ENCODE data around the gene CAMTA1.

DNA sequence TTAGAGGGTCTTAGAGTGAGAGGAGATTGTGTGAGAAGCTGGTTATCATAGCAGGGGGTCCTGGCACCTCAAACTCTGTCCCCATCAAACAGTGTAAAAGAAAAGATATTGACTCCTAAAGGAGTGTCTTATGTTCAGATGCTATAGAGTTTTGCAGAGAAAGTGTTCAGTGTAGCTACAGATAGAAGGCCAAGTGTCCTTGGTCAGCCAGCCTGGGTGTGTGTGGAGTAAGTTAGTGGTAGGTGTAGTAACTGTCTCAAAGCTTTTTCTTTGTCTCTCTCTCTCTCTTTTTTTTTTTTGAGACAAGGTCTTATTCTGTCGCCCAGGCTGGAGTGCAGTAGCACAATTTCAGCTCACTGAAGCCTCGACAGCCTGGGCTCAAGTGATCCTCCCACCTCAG is 17.2 kb downstream of the CAMTA1 start:
- TF ChIP-seq EP300 (conservative IDR thresholded peaks at IDR 0.05; ENCODE audit: poor library complexity, severe bottlenecking): no peak
- TF ChIP-seq EZH2 (IDR thresholded peaks at IDR 0.05; ENCODE audit: borderline replicate concordance, insufficient read depth, low read length, poor library complexity, severe bottlenecking): no peak

Data from neural cell (in vitro differentiated cells).